ENCODE measurements around the gene TRAPPC2B.
A peak's percentile ranks its signal among the peaks of the same experiment; 100 is the strongest.

Gene TRAPPC2B

GRCh38 chr19:57362997-57363687 is at the start of gene TRAPPC2B, which contains the start of gene ZNF547:
Gene TRAPPC2B (plus strand): TSS chr19:57363551. CDS start chr19:57364834, 1,283 bp downstream.
Gene ZNF547 (plus strand): TSS chr19:57363551. CDS start chr19:57368556, 5,005 bp downstream.
- peak; percentile 97 for DNase-seq (ENCODE audit: insufficient read length, low spot score)
- peak; percentile 89 for FAIRE-seq

GRCh38 chr19:57314146-57314545 is 49.2 kb upstream of the TRAPPC2B start:
- FAIRE-seq, result no peak
- no peak for DNase-seq (ENCODE audit: insufficient read length, low spot score)
- no peak for TF ChIP-seq POLR2A (IDR thresholded peaks at IDR 0.05; ENCODE audit: low read depth, low read length)

More at GRCh38 chr19:57362997-57363687, at the start of gene TRAPPC2B, which contains the start of gene ZNF547:
- TF ChIP-seq POLR2A (IDR thresholded peaks at IDR 0.05; ENCODE audit: low read depth, low read length), result peak; percentile 94

- FAIRE-seq (no peak), DNase-seq (ENCODE audit: insufficient read length, low spot score) (no peak)
- no peak for TF ChIP-seq POLR2A (IDR thresholded peaks at IDR 0.05; ENCODE audit: low read depth, low read length)
Measured at GRCh38 chr19:57317503-57317902, 45.8 kb upstream of the TRAPPC2B start.

- DNase-seq (ENCODE audit: insufficient read length, low spot score) (no peak), FAIRE-seq (no peak)
- TF ChIP-seq POLR2A (IDR thresholded peaks at IDR 0.05; ENCODE audit: low read depth, low read length), result no peak
Measured at GRCh38 chr19:57319869-57320179, 43.5 kb upstream of the TRAPPC2B start.

DNA sequence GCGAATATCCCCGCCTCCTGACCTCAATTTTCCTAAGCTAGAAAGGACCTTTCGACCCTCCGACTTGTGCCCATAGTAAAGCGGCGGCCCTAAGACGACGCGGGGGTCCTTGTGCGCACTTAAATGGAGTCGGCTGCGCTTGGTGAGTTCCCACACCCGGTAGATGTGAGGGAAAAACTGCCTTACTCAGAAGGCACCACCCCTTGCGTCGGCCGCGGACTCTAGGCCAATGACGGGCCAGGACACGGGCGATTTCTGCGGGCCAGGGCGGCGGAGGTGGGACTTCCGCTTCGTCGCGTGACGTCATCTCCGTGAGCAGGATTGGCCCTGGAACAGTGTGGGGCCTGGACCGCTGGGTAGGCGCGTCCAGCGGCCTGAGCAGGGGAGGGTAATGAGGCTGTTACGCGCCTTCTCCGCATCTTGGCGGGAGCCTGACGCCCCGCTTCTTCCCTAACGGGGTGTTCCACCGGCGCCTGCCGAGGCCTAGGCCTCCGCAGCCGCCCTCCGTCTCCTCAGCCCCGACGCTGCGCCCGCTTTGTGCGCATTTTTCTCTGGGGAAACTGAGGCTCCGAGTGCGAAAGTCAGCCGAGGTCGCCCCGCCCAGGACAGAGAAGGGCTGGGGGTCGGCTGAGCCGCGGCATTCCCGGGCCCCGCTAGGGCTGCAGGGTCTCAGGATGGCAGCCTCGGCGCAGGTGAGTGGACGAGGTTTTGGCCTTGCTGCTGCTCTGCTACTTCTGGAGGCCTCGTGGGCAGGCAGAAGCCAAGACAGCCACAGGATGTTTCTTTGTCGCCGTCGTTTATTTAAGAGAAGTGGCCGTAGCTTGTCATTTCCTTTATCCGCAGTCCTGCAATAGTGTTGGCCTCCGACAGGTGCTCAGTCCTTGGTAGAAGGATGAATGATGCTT is 42.9 kb upstream of the TRAPPC2B start, which contains the start of gene ZNF543:
ZNF543 (plus strand) TSS at position 293 of the 905 bp plus-strand sequence; CDS start at position 675, 382 bp downstream.
- TF ChIP-seq POLR2A (IDR thresholded peaks at IDR 0.05; ENCODE audit: low read depth, low read length), result peak; percentile 94
- peak; percentile 95 for FAIRE-seq
- peak; percentile 99 for DNase-seq (ENCODE audit: insufficient read length, low spot score)

GRCh38 chr19:57321116-57321515 is 42.2 kb upstream of the TRAPPC2B start:
- no peak for TF ChIP-seq POLR2A (IDR thresholded peaks at IDR 0.05; ENCODE audit: low read depth, low read length)
- no peak for FAIRE-seq
- DNase-seq (ENCODE audit: insufficient read length, low spot score), result no peak

- FAIRE-seq (no peak), DNase-seq (ENCODE audit: insufficient read length, low spot score) (no peak)
- TF ChIP-seq POLR2A (IDR thresholded peaks at IDR 0.05; ENCODE audit: low read depth, low read length), result no peak
Measured at GRCh38 chr19:57321751-57322150, 41.6 kb upstream of the TRAPPC2B start.

DNA sequence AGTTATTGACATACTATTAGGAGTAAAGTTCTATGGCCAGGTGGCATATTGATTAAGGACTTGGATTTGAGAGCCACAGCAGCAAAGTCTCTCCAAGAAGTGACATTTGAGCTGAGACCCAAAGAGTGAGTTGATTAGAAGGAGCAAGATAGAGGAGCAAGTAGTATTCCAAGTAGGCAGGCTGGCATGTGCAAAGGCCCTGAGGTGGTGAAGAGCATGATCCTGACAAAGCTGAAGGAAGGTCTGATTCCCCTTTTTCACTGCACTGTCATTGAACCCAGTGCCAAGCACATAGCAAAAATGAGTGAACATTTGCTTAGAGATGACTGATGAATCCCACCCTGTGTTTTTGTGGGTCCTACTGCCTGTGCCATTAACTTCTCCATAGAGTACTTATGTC is 38.4 kb upstream of the TRAPPC2B start:
- DNase-seq (ENCODE audit: insufficient read length, low spot score), result no peak
- no peak for FAIRE-seq
- no peak for TF ChIP-seq POLR2A (IDR thresholded peaks at IDR 0.05; ENCODE audit: low read depth, low read length)

GRCh38 chr19:57327993-57328392 is 35.4 kb upstream of the TRAPPC2B start:
- FAIRE-seq (no peak), DNase-seq (ENCODE audit: insufficient read length, low spot score) (no peak)
- no peak for TF ChIP-seq POLR2A (IDR thresholded peaks at IDR 0.05; ENCODE audit: low read depth, low read length)

- FAIRE-seq (no peak), DNase-seq (ENCODE audit: insufficient read length, low spot score) (no peak)
Measured at GRCh38 chr19:57334191-57334590, 29.2 kb upstream of the TRAPPC2B start.

DNA sequence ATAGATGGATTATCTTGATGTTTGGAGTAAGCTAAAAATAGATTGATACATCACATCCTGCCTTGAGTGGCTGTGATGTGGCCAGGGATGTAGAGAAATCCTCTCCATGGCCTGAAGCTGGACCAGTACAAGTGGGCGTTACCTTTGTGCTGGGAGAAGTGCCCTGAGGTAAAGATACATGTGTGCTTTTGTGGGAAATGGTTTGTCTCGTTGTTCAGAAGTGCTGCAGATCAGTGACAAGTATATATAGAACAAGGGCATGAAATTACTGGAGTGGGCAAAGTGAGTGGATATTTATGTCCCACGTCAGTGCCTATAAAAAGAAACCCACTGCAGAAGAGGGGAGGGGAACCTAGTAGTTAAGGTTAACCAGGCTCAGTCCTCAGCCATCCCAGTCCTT is 24.5 kb upstream of the TRAPPC2B start:
- DNase-seq (ENCODE audit: insufficient read length, low spot score) (no peak), FAIRE-seq (no peak)
- no peak for TF ChIP-seq POLR2A (IDR thresholded peaks at IDR 0.05; ENCODE audit: low read depth, low read length)

More at GRCh38 chr19:57334191-57334590, 29.2 kb upstream of the TRAPPC2B start:
- TF ChIP-seq POLR2A (IDR thresholded peaks at IDR 0.05; ENCODE audit: low read depth, low read length), result no peak

GRCh38 chr19:57342582-57342981 is 20.8 kb upstream of the TRAPPC2B start:
- FAIRE-seq, result no peak
- no peak for TF ChIP-seq POLR2A (IDR thresholded peaks at IDR 0.05; ENCODE audit: low read depth, low read length)

DNA sequence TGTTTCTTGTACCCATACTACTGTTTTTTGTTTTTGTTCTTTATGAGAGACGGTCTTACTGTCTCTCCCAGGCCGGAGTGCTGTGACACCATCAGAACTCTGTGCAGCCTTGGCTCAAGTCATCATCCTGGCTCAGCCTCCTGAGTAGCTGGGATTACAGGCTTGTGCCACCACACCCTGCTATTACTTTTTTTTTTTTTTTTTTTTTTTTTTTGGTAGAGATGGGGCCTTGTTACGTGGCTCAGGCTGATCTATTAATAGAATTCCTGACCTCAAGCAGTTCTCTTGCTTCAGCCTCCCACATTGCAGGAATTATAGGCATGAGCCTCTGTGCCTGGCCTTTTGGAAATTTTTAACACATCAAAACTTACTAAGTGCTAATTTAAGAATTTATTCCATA is 15.2 kb upstream of the TRAPPC2B start:
- no peak for TF ChIP-seq POLR2A (IDR thresholded peaks at IDR 0.05; ENCODE audit: low read depth, low read length)
- FAIRE-seq (no peak), DNase-seq (ENCODE audit: insufficient read length, low spot score) (peak; percentile 28)

More at GRCh38 chr19:57342582-57342981, 20.8 kb upstream of the TRAPPC2B start:
- DNase-seq (ENCODE audit: insufficient read length, low spot score), result no peak

All from H54 (cell line).